Activated CD4-positive, CD25-positive, alpha-beta regulatory T cell treated with anti-CD3 and anti-CD28 coated beads, Interleukin-2, amount 50 U/mL, for 24 hours (primary cell): ENCODE data around the gene VSIG10L2.

ENCODE experiments used
- ATAC-seq, 2 donors: fragments of 150-1000 bp; cut with Tn5 transposase; one replicate each; pipeline ENCODE4 v1.10.0; 2021; ENCODE audit warnings: mild to moderate bottlenecking in 1 of 2, moderate library complexity in 1 of 2

The VSIG10L2 gene

DNA sequence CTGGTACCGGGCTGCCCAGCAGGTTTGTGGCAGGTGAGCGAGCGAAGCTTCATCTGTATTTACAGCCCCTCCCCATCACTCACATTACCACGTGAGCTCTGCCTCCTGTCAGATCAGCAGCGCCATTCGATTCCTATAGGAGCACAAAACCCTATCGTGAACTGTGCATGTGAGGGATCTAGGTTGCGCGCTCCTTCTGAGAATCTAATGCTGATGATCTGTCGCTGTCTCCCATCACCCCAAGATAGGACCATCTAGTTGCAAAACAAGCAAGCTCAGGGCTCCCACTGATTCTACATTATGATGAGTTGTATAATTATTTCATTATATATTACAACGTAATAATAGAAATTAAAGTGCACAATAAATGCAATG lies 15.8 kb upstream of the VSIG10L2 start:
- no peak for ATAC-seq

GRCh38 chr11:125931116-125931515 lies 14.7 kb upstream of the VSIG10L2 start:
- ATAC-seq, result no peak

DNA sequence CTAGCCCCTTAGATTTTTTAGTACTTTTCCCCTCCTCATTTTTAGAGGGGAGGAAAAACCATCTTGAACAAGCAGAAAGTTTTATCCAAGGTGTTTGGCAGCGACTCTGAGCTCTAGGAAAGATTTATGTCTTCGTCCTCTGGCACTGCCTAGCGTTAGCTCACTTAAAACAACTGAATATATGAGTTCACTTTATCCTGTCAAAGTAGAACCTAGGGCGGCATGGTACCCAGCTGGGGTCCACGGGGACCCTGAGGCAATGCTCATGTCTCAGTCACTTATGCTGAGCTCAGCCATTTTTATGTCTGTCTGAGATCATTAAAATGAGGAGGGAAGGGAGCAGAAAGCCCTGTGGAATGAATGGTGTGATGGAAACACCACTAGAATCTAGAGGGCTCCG lies 14.2 kb upstream of the VSIG10L2 start:
- ATAC-seq, result no peak

GRCh38 chr11:125932301-125932700 lies 13.5 kb upstream of the VSIG10L2 start:
- ATAC-seq, result no peak

DNA sequence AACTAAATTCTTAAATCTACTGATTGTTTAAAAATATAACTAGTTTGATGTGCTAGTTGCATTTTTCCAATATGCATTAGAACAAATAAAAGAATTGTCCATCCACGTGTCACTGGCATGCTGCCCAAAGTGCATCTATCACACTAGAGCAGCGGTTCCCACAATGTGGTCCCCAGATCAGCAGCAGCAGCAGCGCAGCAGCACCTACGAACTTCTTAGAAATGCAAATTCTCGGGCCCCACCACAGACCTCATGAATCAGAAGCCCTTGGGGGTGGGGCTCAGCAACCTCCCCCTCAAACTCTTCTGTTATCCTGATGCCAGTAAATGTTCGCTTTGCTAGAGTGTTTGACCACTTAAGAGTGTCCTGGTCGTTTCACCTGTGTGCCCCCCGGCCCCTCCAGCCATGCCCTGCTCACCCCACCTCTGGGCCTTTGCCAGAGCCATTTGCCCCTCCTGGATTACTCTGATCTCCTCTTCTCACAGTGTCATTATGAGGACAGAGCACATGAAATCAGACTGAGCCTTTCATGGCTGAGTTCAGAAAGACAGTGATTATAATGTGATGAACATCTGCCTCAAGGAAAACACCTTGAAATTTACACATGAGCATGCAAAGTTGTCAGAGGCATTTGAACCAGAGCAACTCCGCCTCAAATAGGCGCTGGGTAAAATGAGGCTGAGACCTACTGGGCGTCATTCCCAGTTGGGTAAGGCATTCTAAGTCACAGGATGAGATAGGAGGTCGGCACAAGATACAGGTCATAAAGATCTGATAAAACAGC lies 12.6 kb upstream of the VSIG10L2 start:
- peak in 1 of 2 donors; percentile 17 for ATAC-seq

- no peak for ATAC-seq
Observed at GRCh38 chr11:125934473-125934872, 11.4 kb upstream of the VSIG10L2 start.

- no peak for ATAC-seq
Observed at GRCh38 chr11:125935056-125935455, 10.8 kb upstream of the VSIG10L2 start.

GRCh38 chr11:125935618-125936199 lies 10.1 kb upstream of the VSIG10L2 start:
- no peak for ATAC-seq

DNA sequence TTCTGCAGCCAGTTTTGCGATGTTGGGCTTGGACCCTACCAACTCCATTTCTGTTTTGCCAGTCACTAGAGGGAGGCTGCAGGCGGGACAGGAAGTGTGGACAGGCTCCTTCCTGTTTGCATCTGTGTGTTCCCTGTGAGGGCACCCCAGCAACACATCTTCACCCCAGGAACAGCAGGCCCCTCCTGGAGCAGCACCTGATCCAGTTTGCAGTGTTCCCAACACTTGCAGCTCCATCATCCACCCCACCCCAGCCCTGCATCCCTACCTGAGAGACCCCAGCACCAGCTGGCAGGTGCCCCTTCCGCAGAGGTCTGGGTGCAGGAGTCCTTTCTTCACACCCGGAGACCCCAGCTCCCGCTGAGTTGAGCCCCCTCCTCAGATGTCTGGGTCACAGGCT lies 7.4 kb upstream of the VSIG10L2 start:
- no peak for ATAC-seq

GRCh38 chr11:125939081-125939521 lies 6.7 kb upstream of the VSIG10L2 start:
- ATAC-seq, result no peak

- ATAC-seq, result no peak
Observed at GRCh38 chr11:125940145-125940544, 5.7 kb upstream of the VSIG10L2 start.

GRCh38 chr11:125941267-125941618 lies 4.6 kb upstream of the VSIG10L2 start:
- ATAC-seq, result no peak

DNA sequence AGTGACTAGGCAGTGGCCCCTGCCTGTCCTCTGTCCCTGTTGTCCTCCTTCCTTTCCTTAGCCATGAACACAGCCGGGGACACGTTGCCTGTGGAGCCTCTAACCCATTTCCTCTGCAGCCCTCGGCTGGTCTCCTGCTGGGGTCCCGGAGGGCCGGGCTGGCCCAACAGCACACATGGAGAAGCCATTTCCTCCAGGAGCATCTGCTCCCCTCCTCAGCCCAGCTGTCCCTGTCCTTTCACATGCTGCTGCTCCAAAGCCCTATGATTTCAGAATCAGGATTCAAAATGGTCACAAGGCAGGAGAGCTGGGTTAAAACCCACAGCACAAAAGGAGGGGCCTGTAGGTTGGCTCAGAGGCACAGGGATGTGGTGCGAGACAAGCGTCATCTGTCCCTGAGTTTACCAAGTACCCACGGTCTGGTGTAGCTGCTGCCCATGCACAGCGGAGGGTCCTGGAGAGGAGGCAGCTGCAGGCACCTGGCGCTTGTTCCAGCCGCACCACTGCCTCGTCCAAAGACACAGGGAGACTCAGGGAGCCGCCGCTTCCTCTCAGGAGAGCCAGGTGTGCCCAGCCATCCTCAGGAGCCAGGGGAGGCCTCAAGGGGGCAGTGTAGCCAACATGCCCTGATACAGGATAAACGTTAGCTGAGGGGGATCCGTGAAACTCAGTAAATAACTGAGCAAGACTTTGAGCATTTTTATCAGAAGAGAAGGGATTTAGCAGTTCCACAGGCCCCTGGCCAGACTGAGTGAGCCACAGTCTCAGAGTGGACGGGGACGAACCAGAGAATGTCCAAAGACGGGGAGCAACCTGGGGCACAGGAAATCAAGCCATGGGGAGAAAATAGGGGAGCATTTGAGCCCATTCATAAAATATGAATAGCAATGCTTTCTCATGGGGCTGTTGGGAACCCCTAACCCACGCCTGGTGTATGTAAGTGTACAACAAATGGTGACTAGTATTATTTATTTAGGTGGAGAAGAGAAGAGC lies 3.9 kb upstream of the VSIG10L2 start:
- peak; percentile 49 to 60 for ATAC-seq

DNA sequence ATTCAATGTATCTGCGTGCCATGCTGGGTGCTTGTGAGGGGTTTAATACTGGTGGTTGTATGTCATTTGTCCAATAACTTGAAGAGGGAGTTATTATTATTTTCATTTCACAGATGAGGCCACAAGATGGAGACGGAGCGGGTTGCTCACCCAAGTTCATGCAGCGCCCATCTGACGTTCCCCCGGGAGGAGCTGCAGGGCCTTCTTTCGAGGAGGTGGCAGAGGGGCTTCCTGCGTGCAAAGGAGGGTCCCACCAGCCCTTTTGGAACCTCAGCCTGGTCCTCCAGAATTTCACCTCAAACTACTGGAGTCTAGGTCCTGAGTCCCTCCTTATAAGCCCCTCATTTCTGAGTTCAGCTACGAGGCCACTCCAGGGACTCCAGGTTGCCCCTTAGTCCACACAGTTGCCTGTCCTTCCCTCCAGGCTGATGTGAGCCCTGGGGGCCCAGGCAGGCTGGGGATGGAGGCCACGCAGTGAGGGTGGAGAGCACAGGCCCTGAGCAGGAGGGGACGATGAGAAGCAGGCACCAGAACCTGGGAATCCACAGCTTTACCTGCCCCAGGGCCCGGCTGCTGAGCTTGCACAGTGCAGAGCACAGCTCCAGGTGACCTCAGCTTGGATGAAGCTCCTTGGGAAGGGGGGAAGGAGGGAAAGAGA lies 2.9 kb upstream of the VSIG10L2 start:
- ATAC-seq, result no peak

DNA sequence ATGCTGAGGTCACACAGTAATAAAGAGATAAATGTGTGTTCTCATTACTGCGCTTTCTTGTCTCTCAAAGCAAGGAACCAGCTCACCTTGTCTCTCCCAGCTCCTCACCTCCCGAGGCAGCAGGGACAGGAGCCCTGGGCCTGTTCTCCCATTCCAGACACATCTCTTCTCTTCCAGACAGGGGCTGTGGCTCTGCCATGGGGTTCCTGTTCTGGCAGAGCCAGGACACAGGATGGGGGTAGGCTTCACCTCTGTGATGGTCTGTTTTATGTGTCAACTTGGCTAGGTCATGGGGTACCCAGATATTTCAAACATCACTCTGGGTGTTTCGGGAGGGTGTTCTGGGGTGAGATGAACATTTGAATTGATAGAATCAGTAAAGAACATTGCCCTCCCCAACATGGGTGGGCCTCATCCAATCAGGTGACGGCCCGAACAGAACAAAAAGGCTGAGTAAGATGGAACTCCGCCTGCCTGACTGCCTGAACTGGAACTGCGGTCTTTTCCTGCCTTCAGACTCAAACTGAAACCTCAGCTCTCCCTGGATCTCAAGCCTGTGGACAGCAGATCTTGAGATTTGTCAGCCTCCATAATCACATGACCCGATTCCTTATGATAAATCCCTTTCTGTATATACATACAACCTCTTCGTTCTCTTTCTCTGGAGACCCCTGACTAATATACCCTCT lies 2.0 kb upstream of the VSIG10L2 start:
- no peak for ATAC-seq

DNA sequence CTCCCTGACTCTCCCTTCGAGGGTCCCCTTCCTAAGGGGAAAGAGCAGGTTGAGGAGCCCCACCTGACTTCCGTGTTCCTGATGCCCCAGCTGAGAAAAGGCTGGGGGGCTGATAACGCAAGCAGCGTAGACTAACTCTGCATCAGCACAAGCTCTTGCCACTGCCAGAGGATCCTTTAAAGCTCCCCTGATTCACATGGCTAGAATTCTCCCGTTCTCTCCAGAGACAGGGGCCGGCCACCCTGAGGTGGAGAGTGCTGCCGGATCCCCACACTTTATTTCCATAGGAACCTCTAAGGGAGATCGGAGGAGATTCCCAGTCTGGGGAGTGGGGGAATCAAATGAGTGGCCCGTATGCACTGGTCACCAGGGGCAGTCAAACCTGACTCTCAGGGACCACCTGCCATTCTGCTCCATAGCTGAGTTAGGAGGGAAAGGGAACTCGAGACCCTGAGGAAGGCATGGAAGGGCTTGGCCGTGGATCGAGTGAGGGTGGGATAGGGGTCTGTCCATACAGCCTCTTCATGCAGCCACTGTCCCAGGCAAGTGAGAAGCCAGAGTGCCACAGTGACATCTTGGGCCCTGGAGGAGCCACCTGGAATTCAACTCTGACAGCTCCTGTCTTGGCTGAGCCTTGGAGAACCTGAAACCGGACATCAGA lies 1.4 kb upstream of the VSIG10L2 start:
- no peak for ATAC-seq

DNA sequence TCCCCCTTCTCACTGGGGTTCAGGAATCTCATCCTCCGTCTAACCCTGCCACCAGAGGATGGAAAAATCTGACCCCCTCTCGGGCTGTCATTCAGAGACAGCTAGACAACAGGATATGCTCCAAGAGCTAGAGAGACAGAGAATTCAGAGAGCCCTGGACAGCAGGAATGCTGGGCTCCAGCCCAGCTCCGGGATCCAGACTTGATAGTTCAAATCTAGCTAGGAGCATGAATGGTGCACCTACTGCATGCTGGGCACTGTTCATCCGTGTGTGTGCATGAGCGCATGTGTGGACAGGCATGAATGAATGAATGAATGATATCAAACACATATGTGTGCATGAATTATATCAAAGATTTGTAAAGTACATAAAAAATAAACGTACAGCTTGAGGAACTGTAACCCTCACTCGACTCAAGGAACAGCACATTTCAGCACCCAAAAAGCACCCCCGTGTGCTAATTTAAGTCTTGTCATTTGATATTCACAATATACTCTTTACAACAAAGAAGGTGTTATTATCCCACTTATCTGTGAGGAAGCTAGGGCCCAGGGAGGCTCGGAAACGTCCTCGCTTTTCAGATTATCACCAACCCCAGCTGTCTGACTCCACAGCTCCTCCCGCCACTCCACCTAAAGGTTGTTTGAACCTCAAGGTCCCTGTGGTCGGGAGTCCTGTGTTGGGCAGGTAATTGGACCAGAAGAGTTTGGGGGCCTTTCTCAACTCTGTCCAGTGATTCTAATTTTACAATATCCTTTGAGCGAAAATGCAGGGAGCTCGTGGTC lies 640 bp upstream of the VSIG10L2 start:
- ATAC-seq, result no peak

GRCh38 chr11:125946712-125947418 lies 1.0 kb downstream of the VSIG10L2 start:
- ATAC-seq, result no peak

GRCh38 chr11:125947419-125948277 lies 1.8 kb downstream of the VSIG10L2 start:
- ATAC-seq, result no peak
